Neural progenitor cell (in vitro differentiated cells): Measurements from ENCODE around the gene SPNS3. TPM values are rescaled to one million over a fixed set of nuclear protein-coding genes. Genes with fewer than 3 reads are reported as not detected.

ENCODE experiments used
- DNase-seq: peaks from one replicate; pipeline ENCODE4 v3.0.0-alpha.2; 2016; ENCODE audit warnings: low spot score
- H2AFZ ChIP-seq: fragments of 200-600 bp; sonication (generic); replicated peaks from 2 replicates; pipeline ENCODE4 v1.6.1; 2016; ENCODE audit warnings: antibody characterized with exemption
- H3F3A ChIP-seq: fragments of 200-600 bp; sonication (generic); 2 replicates; pipeline ENCODE4 v1.6.1; 2016; ENCODE audit warnings: antibody characterized with exemption, low read depth
- H3K27ac ChIP-seq: fragments of 200-600 bp; sonication (generic); 2 replicates; pipeline ENCODE4 v1.5.1; 2016; ENCODE audit warnings: mild to moderate bottlenecking
- H3K27me3 ChIP-seq: fragments of 200-600 bp; sonication (generic); 2 replicates; pipeline ENCODE4 v1.6.1; 2016; ENCODE audit warnings: mild to moderate bottlenecking, moderate library complexity
- H3K36me3 ChIP-seq: fragments of 200-600 bp; sonication (generic); 2 replicates; pipeline ENCODE4 v1.5.1; 2016
- H3K4me1 ChIP-seq: fragments of 200-600 bp; sonication (generic); 2 replicates; pipeline ENCODE4 v1.6.1; 2016; ENCODE audit warnings: mixed run types
- H3K4me2 ChIP-seq: fragments of 200-600 bp; sonication (generic); 2 replicates; pipeline ENCODE4 v1.6.1; 2016
- H3K4me3 ChIP-seq: fragments of 200-600 bp; sonication (generic); 2 replicates; pipeline ENCODE4 v1.5.1; 2016
- H3K79me2 ChIP-seq: fragments of 200-600 bp; sonication (generic); 2 replicates; pipeline ENCODE4 v1.6.1; 2016; ENCODE audit warnings: low read depth
- H3K9ac ChIP-seq: fragments of 200-600 bp; sonication (generic); 2 replicates; pipeline ENCODE4 v1.6.1; 2016
- H3K9me3 ChIP-seq: fragments of 200-600 bp; sonication (generic); 2 replicates; pipeline ENCODE4 v1.5.1; 2016; ENCODE audit warnings: low read depth
- H4K20me1 ChIP-seq: fragments of 200-600 bp; sonication (generic); 2 replicates; pipeline ENCODE4 v1.6.1; 2016; ENCODE audit warnings: low read depth
- H3K27ac Mint-ChIP-seq: 3 replicates; pipeline ENCODE4 v1.8.0; 2021; ENCODE audit warnings: mixed read lengths
- H3K27me3 Mint-ChIP-seq: 2 replicates; pipeline ENCODE4 v1.8.0; 2022; ENCODE audit warnings: low read depth, mild to moderate bottlenecking, inconsistent platforms, moderate library complexity, mixed read lengths; ENCODE audit not compliant: insufficient read depth
- H3K36me3 Mint-ChIP-seq: 3 replicates; pipeline ENCODE4 v1.8.0; 2021; ENCODE audit warnings: mixed read lengths
- H3K4me1 Mint-ChIP-seq: 3 replicates; pipeline ENCODE4 v1.8.0; 2021; ENCODE audit warnings: mixed read lengths
- H3K4me3 Mint-ChIP-seq: 3 replicates; pipeline ENCODE4 v1.8.0; 2021; ENCODE audit warnings: mild to moderate bottlenecking, moderate library complexity, mixed read lengths
- H3K9me3 Mint-ChIP-seq: 3 replicates; pipeline ENCODE4 v1.8.0; 2020; ENCODE audit warnings: mixed read lengths
- EZH2 ChIP-seq: fragments of 200-600 bp; sonication (generic); IDR thresholded peaks from 2 replicates; pipeline ENCODE4 v1.6.1; 2017; ENCODE audit warnings: antibody characterized with exemption, mild to moderate bottlenecking, moderate library complexity
- EZH2phosphoT487 ChIP-seq: fragments of 200-600 bp; sonication (generic); IDR thresholded peaks from 2 replicates; pipeline ENCODE4 v1.6.1; 2017; ENCODE audit warnings: antibody characterized with exemption
- total RNA-seq: library from RNA; depleted of rRNA; stranded (reverse); fragments of >200 nt; gene quantifications from 2 replicates; pipeline ENCODE4 v1.2.3, GENCODE V29; 2015; ENCODE audit warnings: low replicate concordance
- TF ChIP-seq, protein P1 (sequence below): fragments of 200-600 bp; sonication (generic); IDR thresholded peaks from 2 replicates; pipeline ENCODE4 v1.5.1; 2017; ENCODE audit warnings: antibody characterized with exemption, mild to moderate bottlenecking

SPNS3 gene
- total RNA-seq, 1 donor from 2014 or later, result not detected

- Histone ChIP-seq H3K4me2 (peak overlapping the region; percentile 59), H3K4me3 (peak overlapping the region; percentile 4), H3K9ac (no peak overlapping the region), H3K9me3 (no peaks in the 10 kb centered on the region), H4K20me1 (no peaks in the 10 kb centered on the region), H3K27me3 (no peaks in the 10 kb centered on the region), H3K27ac (no peak overlapping the region), H3K4me1 (peaks cover 35% of the 10 kb centered on the region), H3K79me2 (no peaks in the 10 kb centered on the region), H2AFZ (peak overlapping the region; percentile 76), H3F3A (peaks cover 8% of the 10 kb centered on the region), H3K36me3 (no peaks in the 10 kb centered on the region)
- H3K27me3 Mint-ChIP-seq, result peaks cover 4% of the 10 kb centered on the region
- H3K9me3 Mint-ChIP-seq, result no peaks in the 10 kb centered on the region
- TF ChIP-seq, protein P1, sequence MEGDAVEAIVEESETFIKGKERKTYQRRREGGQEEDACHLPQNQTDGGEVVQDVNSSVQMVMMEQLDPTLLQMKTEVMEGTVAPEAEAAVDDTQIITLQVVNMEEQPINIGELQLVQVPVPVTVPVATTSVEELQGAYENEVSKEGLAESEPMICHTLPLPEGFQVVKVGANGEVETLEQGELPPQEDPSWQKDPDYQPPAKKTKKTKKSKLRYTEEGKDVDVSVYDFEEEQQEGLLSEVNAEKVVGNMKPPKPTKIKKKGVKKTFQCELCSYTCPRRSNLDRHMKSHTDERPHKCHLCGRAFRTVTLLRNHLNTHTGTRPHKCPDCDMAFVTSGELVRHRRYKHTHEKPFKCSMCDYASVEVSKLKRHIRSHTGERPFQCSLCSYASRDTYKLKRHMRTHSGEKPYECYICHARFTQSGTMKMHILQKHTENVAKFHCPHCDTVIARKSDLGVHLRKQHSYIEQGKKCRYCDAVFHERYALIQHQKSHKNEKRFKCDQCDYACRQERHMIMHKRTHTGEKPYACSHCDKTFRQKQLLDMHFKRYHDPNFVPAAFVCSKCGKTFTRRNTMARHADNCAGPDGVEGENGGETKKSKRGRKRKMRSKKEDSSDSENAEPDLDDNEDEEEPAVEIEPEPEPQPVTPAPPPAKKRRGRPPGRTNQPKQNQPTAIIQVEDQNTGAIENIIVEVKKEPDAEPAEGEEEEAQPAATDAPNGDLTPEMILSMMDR, result no peak
- TF ChIP-seq EZH2phosphoT487 (no peak), EZH2 (no peak)
- no peak overlapping the region for H3K27ac Mint-ChIP-seq
- H3K4me1 Mint-ChIP-seq, result peaks cover 28% of the 10 kb centered on the region
- H3K36me3 Mint-ChIP-seq, result no peaks in the 10 kb centered on the region
- peak; percentile 37 for DNase-seq
- no peak overlapping the region for H3K4me3 Mint-ChIP-seq
These were observed 46.4 kb downstream of the SPNS3 start for GRCh38 chr17:4479982-4480751.

DNA sequence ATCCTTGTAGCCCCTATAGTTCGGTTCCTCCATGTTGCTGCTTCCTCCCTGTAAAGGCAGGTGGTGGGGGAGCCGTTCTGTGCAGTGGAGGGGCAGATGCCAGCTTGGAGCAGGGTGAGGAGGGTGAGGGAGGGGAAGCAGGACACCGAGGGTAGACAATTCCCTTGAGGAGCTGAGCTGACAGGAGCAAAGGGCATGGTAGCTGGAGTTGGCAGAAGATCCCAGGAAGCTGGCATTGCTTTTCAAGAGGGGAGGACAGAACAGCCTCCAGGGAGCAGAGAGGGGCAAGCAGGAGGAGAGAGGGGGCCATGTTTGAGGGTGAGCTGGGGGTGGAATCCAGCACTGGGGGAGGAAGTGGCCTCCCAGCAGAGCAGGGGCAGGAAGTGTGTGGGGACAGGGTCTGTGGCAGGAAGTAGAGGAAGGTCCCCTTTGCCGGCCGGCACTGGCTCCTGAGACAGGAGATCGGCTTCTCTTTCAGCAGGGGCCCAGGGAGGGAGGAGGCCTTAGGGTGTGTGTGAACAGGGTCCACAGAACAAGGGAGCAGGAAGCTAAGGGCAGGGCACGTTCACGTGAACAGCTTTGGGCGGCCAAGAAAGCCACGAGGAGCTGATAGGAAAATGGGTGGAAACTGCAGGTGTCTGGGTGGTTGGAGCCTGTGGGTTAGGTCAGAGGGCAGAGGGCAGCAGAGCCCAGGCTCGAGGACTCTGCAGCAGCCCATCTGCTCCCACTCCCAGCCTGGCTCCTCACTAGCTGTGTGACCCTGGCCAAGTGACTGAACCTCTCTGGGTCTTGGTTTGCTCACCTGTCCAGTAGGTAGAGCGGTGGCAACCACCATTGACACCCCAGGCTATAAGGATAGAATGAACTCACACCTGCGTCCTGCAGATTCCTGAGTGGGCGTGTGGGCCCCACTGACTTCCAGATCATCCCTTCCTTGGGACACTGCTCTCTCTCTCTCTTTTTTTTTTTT is 47.5 kb downstream of the SPNS3 start:
- no peaks in the 10 kb centered on the region for H3K9me3 Mint-ChIP-seq
- TF ChIP-seq, protein P1, result no peak
- no peak for TF ChIP-seq EZH2phosphoT487
- TF ChIP-seq EZH2, result no peak
- peak overlapping the region; percentile 13 for H3K27ac Mint-ChIP-seq
- H3K4me3 ChIP-seq, result no peak overlapping the region
- no peak overlapping the region for H3K27ac ChIP-seq
- H3F3A ChIP-seq, result peaks cover 8% of the 10 kb centered on the region
- H4K20me1 ChIP-seq, result no peaks in the 10 kb centered on the region
- H3K36me3 ChIP-seq, result no peaks in the 10 kb centered on the region
- peaks cover 24% of the 10 kb centered on the region for H3K4me1 ChIP-seq
- H3K79me2 ChIP-seq, result no peaks in the 10 kb centered on the region
- peaks cover 25% of the 10 kb centered on the region for H3K4me1 Mint-ChIP-seq
- peaks cover 4% of the 10 kb centered on the region for H3K27me3 Mint-ChIP-seq
- no peak overlapping the region for H3K4me3 Mint-ChIP-seq
- H3K4me2 ChIP-seq, result peak overlapping the region; percentile 59
- H3K9me3 ChIP-seq, result no peaks in the 10 kb centered on the region
- H3K36me3 Mint-ChIP-seq, result no peaks in the 10 kb centered on the region
- peak overlapping the region; percentile 76 for H2AFZ ChIP-seq
- H3K9ac ChIP-seq, result no peak overlapping the region
- no peaks in the 10 kb centered on the region for H3K27me3 ChIP-seq
- DNase-seq, result no peak

GRCh38 chr17:4482338-4483011 is 48.7 kb downstream of the SPNS3 start:
- DNase-seq, result peak; percentile 1
- Histone ChIP-seq H3K9ac (no peak overlapping the region), H3K4me1 (peaks cover 16% of the 10 kb centered on the region), H3K79me2 (no peaks in the 10 kb centered on the region), H3K9me3 (no peaks in the 10 kb centered on the region), H2AFZ (no peak overlapping the region), H3K27ac (no peak overlapping the region), H4K20me1 (no peaks in the 10 kb centered on the region), H3K27me3 (no peaks in the 10 kb centered on the region), H3F3A (peaks cover 8% of the 10 kb centered on the region), H3K36me3 (no peaks in the 10 kb centered on the region), H3K4me2 (no peak overlapping the region), H3K4me3 (no peak overlapping the region)
- TF ChIP-seq EZH2 (no peak), EZH2phosphoT487 (no peak)
- TF ChIP-seq, protein P1, result no peak
- Mint-ChIP-seq H3K9me3 (no peaks in the 10 kb centered on the region), H3K27ac (no peak overlapping the region), H3K4me3 (no peak overlapping the region), H3K27me3 (peaks cover 4% of the 10 kb centered on the region), H3K36me3 (no peaks in the 10 kb centered on the region), H3K4me1 (peaks cover 25% of the 10 kb centered on the region)
